T-helper 1 cell (primary cell): ENCODE data around the gene SOBP.

Experiments
- DNase-seq, 5 donors: peaks; one replicate each; pipeline ENCODE4 v3.0.0-alpha.2; 2012 to 2020

The SOBP gene

GRCh38 chr6:107662333-107662732 lies 172.4 kb downstream of the SOBP start:
- no peak for DNase-seq

- DNase-seq = no peak
Measured at GRCh38 chr6:107663308-107663707, 173.4 kb downstream of the SOBP start.

- no peak for DNase-seq
Measured at GRCh38 chr6:107665382-107665781, 175.5 kb downstream of the SOBP start.

DNA sequence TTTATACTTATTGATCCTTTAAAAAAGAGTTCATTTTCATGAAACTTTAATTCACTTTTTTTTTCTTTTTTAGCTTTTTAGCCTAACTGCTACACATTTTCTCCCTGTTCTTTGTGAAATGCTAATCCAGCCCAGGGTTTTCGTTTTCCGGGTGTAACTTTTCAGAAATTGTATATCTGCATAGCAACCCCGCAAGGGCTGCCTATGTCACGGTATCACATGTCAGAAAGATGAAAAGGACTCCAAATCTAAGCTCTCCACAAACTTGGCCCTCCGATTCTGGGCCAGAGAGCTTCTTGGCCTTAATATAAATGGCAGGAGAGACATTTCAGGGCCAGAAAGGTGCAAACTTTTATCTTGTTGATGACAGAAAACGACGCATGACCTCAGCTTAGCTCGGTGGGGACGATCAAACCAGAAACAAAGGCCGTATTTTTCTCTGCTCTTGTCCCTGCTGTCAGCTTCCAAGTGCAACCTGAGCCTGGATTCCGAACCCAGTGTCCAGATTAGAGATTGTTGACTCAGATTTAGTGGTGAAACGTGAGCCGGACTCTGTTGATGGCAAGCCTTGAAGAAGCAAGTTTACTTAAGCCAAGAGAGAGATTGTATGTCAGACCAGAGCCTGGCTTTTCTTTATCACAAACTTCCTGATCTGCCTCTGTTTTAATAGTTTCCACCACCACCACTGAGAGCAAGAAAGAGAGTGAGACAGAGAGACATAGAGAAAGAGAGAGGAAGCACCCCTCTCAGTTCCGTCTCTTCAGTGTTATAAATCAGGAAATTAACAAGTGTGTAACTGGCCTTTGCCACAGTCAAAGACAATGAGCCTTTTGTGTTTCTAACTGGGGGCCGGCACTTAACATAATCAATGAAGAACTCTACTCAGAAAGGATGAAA lies 176.4 kb downstream of the SOBP start:
- DNase-seq = no peak

DNA sequence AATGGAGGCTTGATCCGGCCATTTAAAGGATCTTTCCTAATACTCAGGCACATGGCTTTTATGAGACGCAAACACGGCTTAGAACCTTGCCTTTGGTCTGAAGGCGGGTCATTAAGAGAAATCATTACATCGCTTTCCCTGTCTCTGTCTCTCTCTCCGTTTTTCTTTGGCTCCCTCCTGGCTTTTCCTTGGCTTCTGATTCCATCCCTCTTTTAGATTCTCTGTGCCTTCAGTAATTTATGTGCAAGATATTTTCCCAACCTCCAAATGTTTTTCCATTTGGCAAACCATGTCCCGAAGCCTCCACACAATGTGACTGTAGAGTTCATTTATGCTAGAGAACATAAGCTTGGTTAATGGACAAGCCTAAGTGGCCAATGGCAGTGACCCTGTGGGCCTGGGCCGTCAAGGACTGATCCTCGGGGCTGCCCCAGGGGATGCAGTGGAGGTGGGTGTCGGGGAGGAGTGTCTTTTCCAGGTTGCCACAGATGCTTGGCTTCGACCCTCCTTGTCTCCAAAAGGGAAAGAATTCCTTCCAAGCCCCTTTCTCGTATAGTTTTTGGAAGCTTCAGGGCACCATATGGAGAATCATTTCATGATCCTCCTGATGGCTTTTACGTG lies 177.2 kb downstream of the SOBP start:
- no peak for DNase-seq

DNA sequence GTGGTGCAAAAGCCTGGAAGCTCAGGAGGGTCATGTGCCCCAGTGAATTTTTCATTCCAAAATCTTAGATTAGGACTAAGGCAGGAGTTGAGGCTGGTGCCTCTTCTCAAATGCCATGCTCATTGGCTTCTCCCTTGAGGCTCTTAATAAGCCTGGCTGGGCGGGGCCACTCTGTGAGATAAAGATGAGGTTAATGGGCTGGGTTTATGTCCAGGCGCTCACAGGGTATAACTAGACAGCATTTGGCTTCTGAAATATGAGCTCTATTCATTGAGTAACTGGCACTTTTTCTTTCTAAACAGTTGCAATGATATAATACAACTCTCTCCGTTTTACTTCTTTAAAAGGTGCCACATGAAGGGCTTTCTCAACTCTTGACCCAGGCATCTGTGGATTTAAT lies 177.9 kb downstream of the SOBP start:
- DNase-seq = no peak

- peak in 1 of 5 donors; percentile 40 for DNase-seq
Measured at GRCh38 chr6:107668743-107669474, 179.0 kb downstream of the SOBP start.

DNA sequence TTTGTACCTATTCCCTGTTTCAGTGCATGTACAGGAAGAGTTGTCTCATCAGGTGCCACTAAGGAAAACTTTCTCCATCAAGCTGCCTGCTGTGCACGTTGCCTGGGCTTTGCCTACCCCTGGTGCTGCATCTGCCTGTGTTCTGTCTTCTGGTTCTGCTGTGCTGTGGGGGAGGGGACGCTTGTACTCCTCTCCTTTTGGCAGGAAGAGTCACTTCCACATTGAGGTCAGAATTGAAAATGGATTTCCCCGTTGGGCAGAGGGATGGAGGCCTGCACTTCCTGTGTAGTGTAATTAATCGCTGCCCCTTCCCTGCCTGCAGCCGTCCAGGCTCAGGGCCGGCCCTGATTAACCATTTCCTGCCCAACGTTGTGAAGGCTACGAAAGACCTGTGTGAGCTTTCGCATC lies 180.9 kb downstream of the SOBP start:
- no peak for DNase-seq

- DNase-seq = no peak
Measured at GRCh38 chr6:107673076-107673494, 183.2 kb downstream of the SOBP start.

- peak; percentile 69 to 84 (median 80) for DNase-seq
Measured at GRCh38 chr6:107674995-107675738, 185.2 kb downstream of the SOBP start.

GRCh38 chr6:107676042-107676441 lies 186.1 kb downstream of the SOBP start:
- no peak for DNase-seq

- DNase-seq = no peak
Measured at GRCh38 chr6:107677399-107677798, 187.5 kb downstream of the SOBP start.

GRCh38 chr6:107679457-107679856 lies 189.5 kb downstream of the SOBP start:
- no peak for DNase-seq

DNA sequence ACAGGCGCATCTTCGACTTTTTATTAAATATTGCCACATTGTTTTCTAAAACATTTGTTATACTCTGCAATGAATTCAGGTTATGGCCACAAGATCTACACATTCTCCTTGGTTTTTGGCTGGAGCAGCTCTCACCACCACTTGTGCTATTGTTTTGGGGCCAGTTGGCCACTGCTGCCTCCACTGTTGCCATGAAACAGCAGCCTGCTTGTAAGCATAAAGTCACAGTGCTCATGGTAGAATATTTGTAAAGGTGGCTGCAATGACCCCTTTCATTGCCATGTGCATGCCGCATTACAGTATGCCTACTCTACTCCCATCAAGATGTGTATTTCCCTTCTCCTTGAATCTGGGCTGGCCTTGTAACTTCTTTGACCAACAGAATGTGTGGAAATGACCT lies 192.8 kb downstream of the SOBP start:
- no peak for DNase-seq

DNA sequence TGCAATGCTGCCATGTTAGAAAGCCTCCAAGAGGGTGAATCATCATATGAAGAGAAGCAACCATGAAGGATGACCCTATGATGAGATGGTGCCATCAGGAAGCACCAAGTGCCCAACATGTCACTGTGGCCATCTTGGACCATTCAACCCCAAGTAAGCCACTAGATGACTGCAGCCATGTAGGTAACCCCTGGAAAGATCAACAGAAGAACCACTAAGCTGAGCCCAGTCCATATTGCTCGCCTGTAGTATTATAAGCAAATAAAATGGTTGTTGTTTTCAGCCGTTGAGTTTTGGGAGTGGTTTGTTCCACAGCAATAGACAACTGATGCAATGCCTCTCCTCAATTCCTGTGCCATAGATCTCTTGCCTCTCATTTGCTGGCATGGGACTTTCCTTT lies 193.3 kb downstream of the SOBP start:
- DNase-seq = no peak

- no peak for DNase-seq
Measured at GRCh38 chr6:107684996-107685395, 195.1 kb downstream of the SOBP start.

GRCh38 chr6:107689190-107689589 lies 199.3 kb downstream of the SOBP start:
- no peak for DNase-seq

- DNase-seq = no peak
Measured at GRCh38 chr6:107689951-107690642, 200.2 kb downstream of the SOBP start.

DNA sequence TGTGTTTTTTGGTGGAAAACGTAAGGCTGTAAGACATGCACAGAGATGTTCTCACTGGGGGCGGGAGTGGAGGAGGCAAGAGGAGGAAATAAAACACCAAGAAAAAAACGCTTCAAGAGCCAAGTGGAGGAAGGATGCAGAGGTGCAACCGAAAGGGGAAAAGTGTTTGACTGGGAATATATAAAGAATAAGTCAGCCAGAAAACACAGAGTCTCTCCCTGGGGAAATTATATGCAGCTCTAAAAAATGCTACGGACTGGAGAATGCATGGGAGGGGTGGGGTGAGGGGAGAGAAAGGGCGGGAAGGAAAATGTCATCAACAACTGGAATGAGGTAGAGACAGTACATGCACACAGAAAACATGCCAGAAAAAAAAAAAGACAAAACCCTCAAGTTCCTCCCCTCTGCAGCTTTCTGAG lies 200.7 kb downstream of the SOBP start:
- DNase-seq = no peak

GRCh38 chr6:107691062-107691751 lies 201.3 kb downstream of the SOBP start:
- no peak for DNase-seq

GRCh38 chr6:107692351-107692750 lies 202.4 kb downstream of the SOBP start:
- DNase-seq = no peak
